ENCODE results near the gene BICD2. TPM values are rescaled to one million over a fixed set of nuclear protein-coding genes. Genes with fewer than 3 reads are reported as not detected.

BICD2 gene
- total and polyA plus RNA-seq, 10 donors = 9.4 to 55.7 (median 35.9) TPM

GRCh38 chr9:92780206-92780605 lies 15.6 kb upstream of the BICD2 start:
- H3K4me1 ChIP-seq = peaks cover 0 to 13% (median 3%) of the 10 kb centered on the region in 6 donors
- no peak overlapping the region for H3K4me3 ChIP-seq
- no peak for DNase-seq
- TF ChIP-seq CTCF (IDR thresholded peaks at IDR 0.05 in 8 of 11, conservative IDR thresholded peaks at IDR 0.05 in 3 of 11) (no peak), POLR2A (IDR thresholded peaks at IDR 0.05) (no peak), POLR2AphosphoS5 (IDR thresholded peaks at IDR 0.05) (no peak)
- intact Hi-C loops (cut with DNase I; ENCODE audit: low total_unique reads) = no loop called here
- peaks cover 0 to 11% (median 2%) of the 10 kb centered on the region in 8 donors for H3K9me3 ChIP-seq
- H3K36me3 ChIP-seq = no peaks in the 10 kb centered on the region
- peak overlapping the region in 4 of 8 donors; percentile 23 to 68 (median 46) for H3K27ac ChIP-seq
- no peaks in the 10 kb centered on the region for H3K27me3 ChIP-seq (replicated peaks in 1 of 7)

GRCh38 chr9:92775466-92775865 lies 10.8 kb upstream of the BICD2 start:
- WGBS, 5 donors = 38 to 54% (median 51%) methylated on average over 5 of the region's 5 CpGs
- intact Hi-C loops (cut with DNase I; ENCODE audit: low total_unique reads) = no loop called here
- Histone ChIP-seq H3K27ac (peak overlapping the region in 7 of 8 donors; percentile 27 to 91 (median 75)), H3K4me1 (peaks cover 0 to 32% (median 12%) of the 10 kb centered on the region in 6 donors), H3K9me3 (peaks cover 0 to 10% (median 0%) of the 10 kb centered on the region in 8 donors), H3K4me3 (no peak overlapping the region), H3K36me3 (no peaks in the 10 kb centered on the region), H3K27me3 (replicated peaks in 1 of 7) (no peaks in the 10 kb centered on the region)
- no peak for DNase-seq
- TF ChIP-seq POLR2AphosphoS5 (IDR thresholded peaks at IDR 0.05) (peak in 1 of 3 donors; percentile 48), POLR2A (IDR thresholded peaks at IDR 0.05) (no peak)

GRCh38 chr9:92774274-92774673 lies 9.6 kb upstream of the BICD2 start:
- intact Hi-C loops (cut with DNase I; ENCODE audit: low total_unique reads) = no loop called here
- DNase-seq = no peak
- 56 to 100% (median 83%) methylated on average over 1 of the region's 1 CpG for WGBS, 5 donors
- H3K9me3 ChIP-seq = peaks cover 0 to 8% (median 0%) of the 10 kb centered on the region in 8 donors
- H3K4me3 ChIP-seq = no peak overlapping the region
- no peaks in the 10 kb centered on the region for H3K36me3 ChIP-seq
- H3K27me3 ChIP-seq (replicated peaks in 1 of 7) = no peaks in the 10 kb centered on the region
- TF ChIP-seq POLR2AphosphoS5 (IDR thresholded peaks at IDR 0.05) = no peak
- no peak for TF ChIP-seq CTCF (IDR thresholded peaks at IDR 0.05 in 8 of 11, conservative IDR thresholded peaks at IDR 0.05 in 3 of 11)
- no peak for TF ChIP-seq POLR2A (IDR thresholded peaks at IDR 0.05)
- peaks cover 0 to 36% (median 24%) of the 10 kb centered on the region in 6 donors for H3K4me1 ChIP-seq
- peak overlapping the region in 3 of 8 donors; percentile 79 to 91 (median 83) for H3K27ac ChIP-seq

GRCh38 chr9:92773810-92774209 lies 9.2 kb upstream of the BICD2 start:
- intact Hi-C loops (cut with DNase I; ENCODE audit: low total_unique reads) = no loop called here
- H3K4me3 ChIP-seq = no peak overlapping the region
- H3K9me3 ChIP-seq = peaks cover 0 to 3% (median 0%) of the 10 kb centered on the region in 8 donors
- TF ChIP-seq POLR2A (IDR thresholded peaks at IDR 0.05) (no peak), POLR2AphosphoS5 (IDR thresholded peaks at IDR 0.05) (no peak), CTCF (IDR thresholded peaks at IDR 0.05 in 8 of 11, conservative IDR thresholded peaks at IDR 0.05 in 3 of 11) (no peak)
- H3K27ac ChIP-seq = peak overlapping the region in 2 of 8 donors; percentile 83 to 91
- DNase-seq = no peak
- peaks cover 0 to 41% (median 26%) of the 10 kb centered on the region in 6 donors for H3K4me1 ChIP-seq
- 89 to 97% (median 92%) methylated on average over 3 of the region's 3 CpGs for WGBS, 5 donors
- no peaks in the 10 kb centered on the region for H3K27me3 ChIP-seq (replicated peaks in 1 of 7)
- H3K36me3 ChIP-seq = no peaks in the 10 kb centered on the region
